ENCODE results near the gene SCYGR7. TPM values are rescaled to one million over a fixed set of nuclear protein-coding genes. Genes with fewer than 3 reads are reported as not detected.

Gene SCYGR7
- total and polyA plus RNA-seq, 2 of the 13 experiments (the other 11 are each of a cell fraction or from before 2014, with no cell fraction given) = not detected

GRCh38 chr2:227761740-227762476, 33.8 kb downstream of the SCYGR7 start (continued):
- TF ChIP-seq ZNF264 (CRISPR knock-in tag; IDR thresholded peaks at IDR 0.05) (no peak), ZBTB26 (CRISPR knock-in tag; IDR thresholded peaks at IDR 0.05; ENCODE audit: borderline replicate concordance) (no peak), MXD4 (CRISPR knock-in tag; IDR thresholded peaks at IDR 0.05) (no peak), ZFAT (CRISPR knock-in tag; conservative IDR thresholded peaks at IDR 0.05) (no peak), ZNF775 (CRISPR knock-in tag; IDR thresholded peaks at IDR 0.05; ENCODE audit: borderline replicate concordance) (no peak), ZNF367 (CRISPR knock-in tag; IDR thresholded peaks at IDR 0.05; ENCODE audit: borderline replicate concordance) (no peak), PRDM4 (CRISPR knock-in tag; IDR thresholded peaks at IDR 0.05; ENCODE audit: borderline replicate concordance) (no peak), ZNF615 (CRISPR knock-in tag; IDR thresholded peaks at IDR 0.05; ENCODE audit: borderline replicate concordance) (no peak), GATAD2A (CRISPR knock-in tag; IDR thresholded peaks at IDR 0.05) (peak; percentile 50), RXRB (CRISPR knock-in tag; IDR thresholded peaks at IDR 0.05; ENCODE audit: borderline replicate concordance) (0 out of 2 replicates have a peak, but pooled peaks have one; percentile 7), ZNF816 (CRISPR knock-in tag; IDR thresholded peaks at IDR 0.05; ENCODE audit: borderline replicate concordance) (no peak), ZNF512 (CRISPR knock-in tag; IDR thresholded peaks at IDR 0.05) (no peak), ZNF180 (CRISPR knock-in tag; IDR thresholded peaks at IDR 0.05; ENCODE audit: borderline replicate concordance, low read depth) (no peak), ZNF232 (CRISPR knock-in tag; IDR thresholded peaks at IDR 0.05; ENCODE audit: borderline replicate concordance) (no peak), BCL6 (CRISPR knock-in tag; IDR thresholded peaks at IDR 0.05) (peak; percentile 82), ZNF331 (CRISPR knock-in tag; IDR thresholded peaks at IDR 0.05) (0 out of 2 replicates have a peak, but pooled peaks have one; percentile 27), HNRNPK (IDR thresholded peaks at IDR 0.05; ENCODE audit: low read depth, low read length, poor library complexity, severe bottlenecking) (no peak)
- TF ChIP-seq, protein P1, sequence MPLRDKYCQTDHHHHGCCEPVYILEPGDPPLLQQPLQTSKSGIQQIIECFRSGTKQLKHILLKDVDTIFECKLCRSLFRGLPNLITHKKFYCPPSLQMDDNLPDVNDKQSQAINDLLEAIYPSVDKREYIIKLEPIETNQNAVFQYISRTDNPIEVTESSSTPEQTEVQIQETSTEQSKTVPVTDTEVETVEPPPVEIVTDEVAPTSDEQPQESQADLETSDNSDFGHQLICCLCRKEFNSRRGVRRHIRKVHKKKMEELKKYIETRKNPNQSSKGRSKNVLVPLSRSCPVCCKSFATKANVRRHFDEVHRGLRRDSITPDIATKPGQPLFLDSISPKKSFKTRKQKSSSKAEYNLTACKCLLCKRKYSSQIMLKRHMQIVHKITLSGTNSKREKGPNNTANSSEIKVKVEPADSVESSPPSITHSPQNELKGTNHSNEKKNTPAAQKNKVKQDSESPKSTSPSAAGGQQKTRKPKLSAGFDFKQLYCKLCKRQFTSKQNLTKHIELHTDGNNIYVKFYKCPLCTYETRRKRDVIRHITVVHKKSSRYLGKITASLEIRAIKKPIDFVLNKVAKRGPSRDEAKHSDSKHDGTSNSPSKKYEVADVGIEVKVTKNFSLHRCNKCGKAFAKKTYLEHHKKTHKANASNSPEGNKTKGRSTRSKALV (CRISPR knock-in tag; IDR thresholded peaks at IDR 0.05) = no peak
- TF ChIP-seq, protein P2, sequence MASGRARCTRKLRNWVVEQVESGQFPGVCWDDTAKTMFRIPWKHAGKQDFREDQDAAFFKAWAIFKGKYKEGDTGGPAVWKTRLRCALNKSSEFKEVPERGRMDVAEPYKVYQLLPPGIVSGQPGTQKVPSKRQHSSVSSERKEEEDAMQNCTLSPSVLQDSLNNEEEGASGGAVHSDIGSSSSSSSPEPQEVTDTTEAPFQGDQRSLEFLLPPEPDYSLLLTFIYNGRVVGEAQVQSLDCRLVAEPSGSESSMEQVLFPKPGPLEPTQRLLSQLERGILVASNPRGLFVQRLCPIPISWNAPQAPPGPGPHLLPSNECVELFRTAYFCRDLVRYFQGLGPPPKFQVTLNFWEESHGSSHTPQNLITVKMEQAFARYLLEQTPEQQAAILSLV (CRISPR knock-in tag; IDR thresholded peaks at IDR 0.05; ENCODE audit: borderline replicate concordance) = no peak
